ENCODE measurements around the gene FARS2. TPM values are rescaled to one million over a fixed set of nuclear protein-coding genes. Genes with fewer than 3 reads are reported as not detected.

Gene FARS2
- total and polyA plus RNA-seq, 2 of the 13 experiments (the other 11 are each of a cell fraction or from before 2014, with no cell fraction given) = 15.4 to 26.0 TPM

- TF ChIP-seq PRPF4 (IDR thresholded peaks at IDR 0.05; ENCODE audit: low read depth, low read length, poor library complexity, severe bottlenecking) = no peak
- TF ChIP-seq ASH2L (IDR thresholded peaks at IDR 0.05; ENCODE audit: insufficient read length, low read depth, low read length) = peak; percentile 96
- TF ChIP-seq IRF2 (CRISPR knock-in tag; IDR thresholded peaks at IDR 0.05) = peak; percentile 54
- 0 out of 2 replicates have a peak, but pooled peaks have one; percentile 25 for TF ChIP-seq CERS6 (CRISPR knock-in tag; IDR thresholded peaks at IDR 0.05)
- TF ChIP-seq ZNF432 (CRISPR knock-in tag; IDR thresholded peaks at IDR 0.05; ENCODE audit: borderline replicate concordance) = no peak
- peak; percentile 72 for TF ChIP-seq ZNF574 (CRISPR knock-in tag; IDR thresholded peaks at IDR 0.05)
- no peak for TF ChIP-seq DDIT3 (CRISPR knock-in tag; IDR thresholded peaks at IDR 0.05)
- TF ChIP-seq ZNF709 (CRISPR knock-in tag; IDR thresholded peaks at IDR 0.05) = peak; percentile 85; the same call in 1 of the 2 replicates
- no peak for TF ChIP-seq HHEX (CRISPR knock-in tag; IDR thresholded peaks at IDR 0.05)
- TF ChIP-seq ZNF567 (CRISPR knock-in tag; IDR thresholded peaks at IDR 0.05; ENCODE audit: borderline replicate concordance) = no peak; the same call in 1 of the 2 replicates
- TF ChIP-seq ZNF616 (CRISPR knock-in tag; IDR thresholded peaks at IDR 0.05; ENCODE audit: low read depth) = peak; percentile 89; the same call in 1 of the 2 replicates
- peak; percentile 76 for TF ChIP-seq HNRNPLL (IDR thresholded peaks at IDR 0.05; ENCODE audit: low read depth, low read length, poor library complexity, severe bottlenecking)
- peak; percentile 50; the same call in 1 of the 2 replicates for TF ChIP-seq ZSCAN20 (CRISPR knock-in tag; IDR thresholded peaks at IDR 0.05; ENCODE audit: borderline replicate concordance)
- no peak for TF ChIP-seq FOXP1 (IDR thresholded peaks at IDR 0.05)
- TF ChIP-seq FOXP1 (CRISPR knock-in tag; IDR thresholded peaks at IDR 0.05) = no peak
- TF ChIP-seq ZNF354B (CRISPR knock-in tag; IDR thresholded peaks at IDR 0.05) = peak; percentile 34; the same call in 1 of the 2 replicates
- TF ChIP-seq PHF8 (CRISPR knock-in tag; IDR thresholded peaks at IDR 0.05) = peak; percentile 97
- 0 out of 2 replicates have a peak, but pooled peaks have one; percentile 80 for TF ChIP-seq FIP1L1 (IDR thresholded peaks at IDR 0.05; ENCODE audit: borderline replicate concordance, insufficient read depth, low read depth, low read length)
- TF ChIP-seq AGO1 (IDR thresholded peaks at IDR 0.05; ENCODE audit: low read depth, low read length, poor library complexity, severe bottlenecking) = peak; percentile 66
- 0 out of 2 replicates have a peak, but pooled peaks have one; percentile 26 for TF ChIP-seq ARNTL (CRISPR knock-in tag; IDR thresholded peaks at IDR 0.05)
- TF ChIP-seq ZNF101 (CRISPR knock-in tag; IDR thresholded peaks at IDR 0.05; ENCODE audit: borderline replicate concordance, low read depth) = no peak
- peak; percentile 69 for TF ChIP-seq BRD4 (CRISPR knock-in tag; IDR thresholded peaks at IDR 0.05)
- no peak for TF ChIP-seq RAD51 (IDR thresholded peaks at IDR 0.05; ENCODE audit: borderline replicate concordance)
- TF ChIP-seq ELF1 (CRISPR knock-in tag; IDR thresholded peaks at IDR 0.05) = peak; percentile 22; the same call in 1 of the 2 replicates
Observed at GRCh38 chr6:5260661-5261544, at the start of gene FARS2, which contains the start of gene LYRM4 (continued).

All from HepG2 (cell line).